VCaP (cell line): ENCODE results near the gene PHRF1.

Source experiments
- H3K27ac ChIP-seq: fragments of 450-650 bp; 2 replicates; pipeline ENCODE4 v1.5.1; 2017
- CTCF ChIP-seq: fragments of 450-650 bp; conservative IDR thresholded peaks from 2 replicates; pipeline ENCODE4 v1.5.1; 2017; ENCODE audit warnings: mild to moderate bottlenecking, moderate library complexity

PHRF1 gene

GRCh38 chr11:592501-592900, 16.2 kb downstream of the PHRF1 start:
- TF ChIP-seq CTCF, result no peak
- H3K27ac ChIP-seq, result no peak overlapping the region

- no peak for TF ChIP-seq CTCF
- no peak overlapping the region for H3K27ac ChIP-seq
These were observed 16.6 kb downstream of the PHRF1 start for GRCh38 chr11:592918-593317.

GRCh38 chr11:593347-593746, 17.1 kb downstream of the PHRF1 start:
- H3K27ac ChIP-seq, result no peak overlapping the region
- no peak for TF ChIP-seq CTCF

GRCh38 chr11:595400-595799, 19.1 kb downstream of the PHRF1 start:
- TF ChIP-seq CTCF, result no peak
- H3K27ac ChIP-seq, result no peak overlapping the region

- H3K27ac ChIP-seq, result no peak overlapping the region
- no peak for TF ChIP-seq CTCF
These were observed 20.1 kb downstream of the PHRF1 start for GRCh38 chr11:596374-596773.

- no peak; the same call in 1 of the 2 replicates for TF ChIP-seq CTCF
- no peak overlapping the region for H3K27ac ChIP-seq
These were observed 21.0 kb downstream of the PHRF1 start for GRCh38 chr11:597166-597725.

- H3K27ac ChIP-seq, result no peak overlapping the region
- no peak for TF ChIP-seq CTCF
These were observed 21.9 kb downstream of the PHRF1 start for GRCh38 chr11:598005-598680.
